H9 (cell line): ENCODE results near the gene IL17RA. TPM values are rescaled to one million over a fixed set of nuclear protein-coding genes. Genes with fewer than 3 reads are reported as not detected.

ENCODE experiments used
- DNase-seq: peaks from one replicate; pipeline ENCODE4 v3.0.0-alpha.2; 2017
- H2AFZ ChIP-seq: one replicate; pipeline ENCODE4 v1.6.1; 2013; ENCODE audit warnings: mild to moderate bottlenecking, low read length, control low read depth, moderate library complexity
- H2AK5ac ChIP-seq: 2 replicates; pipeline ENCODE4 v1.6.1; 2013; ENCODE audit warnings: low read length, control low read depth, mixed read lengths; ENCODE audit not compliant: insufficient read length
- H2BK120ac ChIP-seq: one replicate; pipeline ENCODE4 v1.6.1; 2013; ENCODE audit warnings: low read depth, mild to moderate bottlenecking, low read length, control low read depth, inconsistent platforms; ENCODE audit not compliant: poor library complexity, severe bottlenecking
- H2BK12ac ChIP-seq: 2 replicates; pipeline ENCODE4 v1.6.1; 2013; ENCODE audit warnings: low read length, control low read depth, mixed read lengths, low read depth; ENCODE audit not compliant: insufficient read length
- H2BK15ac ChIP-seq: 2 replicates; pipeline ENCODE4 v1.6.1; 2013; ENCODE audit warnings: low read depth, low read length, control low read depth
- H2BK20ac ChIP-seq: one replicate; pipeline ENCODE4 v1.6.1; 2013; ENCODE audit warnings: low read depth, mild to moderate bottlenecking, low read length, control low read depth, inconsistent platforms; ENCODE audit not compliant: poor library complexity, severe bottlenecking
- H2BK5ac ChIP-seq: 2 replicates; pipeline ENCODE4 v1.6.1; 2013; ENCODE audit warnings: low read length, control low read depth, mixed read lengths; ENCODE audit not compliant: insufficient read length
- H3K14ac ChIP-seq: 2 replicates; pipeline ENCODE4 v1.6.1; 2013; ENCODE audit warnings: low read length, control low read depth; ENCODE audit not compliant: insufficient read depth
- H3K18ac ChIP-seq: 2 replicates; pipeline ENCODE4 v1.6.1; 2013; ENCODE audit warnings: low read depth, mild to moderate bottlenecking, mixed read lengths, low read length, control low read depth; ENCODE audit not compliant: insufficient read length
- H3K23ac ChIP-seq: 2 replicates; pipeline ENCODE4 v1.6.1; 2013; ENCODE audit warnings: low read length, control low read depth, mixed read lengths, low read depth; ENCODE audit not compliant: insufficient read length
- H3K23me2 ChIP-seq: 2 replicates; pipeline ENCODE4 v1.6.1; 2013; ENCODE audit warnings: low read depth, mild to moderate bottlenecking, mixed read lengths, low read length, control low read depth; ENCODE audit not compliant: insufficient read length, poor library complexity, severe bottlenecking
- H3K27ac ChIP-seq: 2 replicates; pipeline ENCODE4 v1.5.1; 2013; ENCODE audit warnings: low read length, control low read depth, mixed read lengths, low read depth; ENCODE audit not compliant: insufficient read length
- H3K27me3 ChIP-seq: 2 replicates; pipeline ENCODE4 v1.6.1; 2013; ENCODE audit warnings: low read length, control low read depth, inconsistent platforms; ENCODE audit not compliant: insufficient read depth
- H3K4ac ChIP-seq: 2 replicates; pipeline ENCODE4 v1.6.1; 2013; ENCODE audit warnings: low read depth, mild to moderate bottlenecking, control low read depth, inconsistent platforms, low read length, moderate library complexity
- H3K4me1 ChIP-seq: 2 replicates; pipeline ENCODE4 v1.6.1; 2013; ENCODE audit warnings: low read length, control low read depth, inconsistent platforms; ENCODE audit not compliant: insufficient read depth
- H3K4me2 ChIP-seq: 2 replicates; pipeline ENCODE4 v1.6.1; 2013; ENCODE audit warnings: low read length, control low read depth, mixed read lengths; ENCODE audit not compliant: insufficient read length, insufficient read depth
- H3K56ac ChIP-seq: 2 replicates; pipeline ENCODE4 v1.6.1; 2013; ENCODE audit warnings: low read depth, mild to moderate bottlenecking, mixed read lengths, low read length, control low read depth; ENCODE audit not compliant: insufficient read length
- H3K79me1 ChIP-seq: 2 replicates; pipeline ENCODE4 v1.6.1; 2013; ENCODE audit warnings: low read depth, mild to moderate bottlenecking, moderate library complexity, low read length, control low read depth, inconsistent platforms; ENCODE audit not compliant: insufficient read depth, poor library complexity, severe bottlenecking
- H3K79me2 ChIP-seq: 2 replicates; pipeline ENCODE4 v1.6.1; 2013; ENCODE audit warnings: low read length, control low read depth, inconsistent platforms; ENCODE audit not compliant: insufficient read depth
- H3K9ac ChIP-seq: 2 replicates; pipeline ENCODE4 v1.6.1; 2013; ENCODE audit warnings: low read length, control low read depth, mixed read lengths; ENCODE audit not compliant: insufficient read length; ENCODE audit errors: extremely low read depth
- H3K9me3 ChIP-seq: one replicate; pipeline ENCODE4 v1.6.1; 2013; ENCODE audit warnings: low read depth, low read length, inconsistent platforms; ENCODE audit not compliant: control insufficient read depth
- H3T11ph ChIP-seq: one replicate; pipeline ENCODE4 v1.6.1; 2013; ENCODE audit warnings: mild to moderate bottlenecking, low read length, control low read depth, inconsistent platforms
- H4K20me1 ChIP-seq: one replicate; pipeline ENCODE4 v1.6.1; 2013; ENCODE audit not compliant: control insufficient read depth, insufficient read length, insufficient read depth
- H4K5ac ChIP-seq: 2 replicates; pipeline ENCODE4 v1.6.1; 2013; ENCODE audit warnings: low read depth, mild to moderate bottlenecking, mixed read lengths, low read length, control low read depth; ENCODE audit not compliant: insufficient read length
- H4K8ac ChIP-seq: replicated peaks from 2 replicates; pipeline ENCODE4 v1.6.1; 2013; ENCODE audit warnings: low read length, control low read depth, mixed read lengths, low read depth; ENCODE audit not compliant: insufficient read length
- H4K91ac ChIP-seq: 2 replicates; pipeline ENCODE4 v1.6.1; 2013; ENCODE audit warnings: low read depth, mild to moderate bottlenecking, moderate library complexity, mixed read lengths, low read length, control low read depth; ENCODE audit not compliant: insufficient read length
- H3K27ac Mint-ChIP-seq, 3 experiments: 2 replicates in 2 of 3; 3 replicates in 1 of 3; pipeline ENCODE4 v1.8.0; 2020 to 2021; ENCODE audit warnings: mixed read lengths in 3 of 3, mild to moderate bottlenecking in 1 of 3, moderate library complexity in 1 of 3
- H3K27me3 Mint-ChIP-seq: 2 replicates; pipeline ENCODE4 v1.8.0; 2021; ENCODE audit warnings: low read depth, mild to moderate bottlenecking, moderate library complexity, mixed read lengths
- H3K36me3 Mint-ChIP-seq, 3 experiments: 2 replicates in 2 of 3; 3 replicates in 1 of 3; pipeline ENCODE4 v1.8.0; 2020 to 2021; ENCODE audit warnings: low read depth in 3 of 3, mixed read lengths in 3 of 3; ENCODE audit not compliant: insufficient read depth in 1 of 3
- H3K4me1 Mint-ChIP-seq, 2 experiments: 2 replicates each; pipeline ENCODE4 v1.8.0; 2020; ENCODE audit warnings: mixed read lengths in 2 of 2
- H3K4me3 Mint-ChIP-seq, 2 experiments: 2 replicates in 1 of 2; 3 replicates in 1 of 2; pipeline ENCODE4 v1.8.0; 2020 to 2021; ENCODE audit warnings: mild to moderate bottlenecking in 2 of 2, mixed read lengths in 2 of 2, moderate library complexity in 1 of 2
- H3K9me3 Mint-ChIP-seq, 2 experiments: 2 replicates in 1 of 2; 3 replicates in 1 of 2; pipeline ENCODE4 v1.8.0; 2020; ENCODE audit warnings: mild to moderate bottlenecking in 2 of 2, mixed read lengths in 2 of 2, moderate library complexity in 1 of 2
- CTCF ChIP-seq: fragments of 200-600 bp; sonication (generic); conservative IDR thresholded peaks from 3 replicates; pipeline ENCODE4 v1.8.0; 2021; ENCODE audit warnings: antibody characterized with exemption, mild to moderate bottlenecking
- WGBS: extraction: QIAGEN DNeasy Blood & Tissue Kit; methylation state at CpG from one replicate; pipeline ENCODE4 v1.1.7; 2013; ENCODE audit warnings: missing lambda C conversion rate, low lambda C conversion rate, mixed read lengths; ENCODE audit not compliant: insufficient read length; ENCODE audit errors: extremely low coverage; 5-methylcytosine and 5-hydroxymethylcytosine counted together
- total RNA-seq: library from RNA; stranded (reverse); gene quantifications from 2 replicates; pipeline ENCODE4 v1.2.1, GENCODE V29; 2021

The IL17RA gene
- total RNA-seq, 1 experiment from 2014 or later = 12.4 TPM

GRCh38 chr22:17083811-17084441 lies 874 bp upstream of the IL17RA start:
- Histone ChIP-seq H3K4me1 (no peaks in the 10 kb centered on the region; the same call in 1 of the 2 replicates), H2AK5ac (no peak overlapping the region), H3K9me3 (no peaks in the 10 kb centered on the region), H2BK120ac (no peak overlapping the region), H3K79me2 (no peaks in the 10 kb centered on the region), H2AFZ (no peak overlapping the region), H4K91ac (no peak overlapping the region), H3K18ac (no peak overlapping the region), H4K8ac (no peak overlapping the region), H2BK20ac (no peak overlapping the region), H3K4me2 (peak overlapping the region; percentile 45), H3K4ac (no peak overlapping the region), H3K27me3 (peaks cover 3% of the 10 kb centered on the region; the same call in 1 of the 2 replicates), H2BK12ac (no peak overlapping the region), H3K23me2 (peaks cover 9% of the 10 kb centered on the region), H3K14ac (no peak overlapping the region), H2BK15ac (no peak overlapping the region), H3K23ac (no peak overlapping the region), H2BK5ac (no peak overlapping the region), H3K27ac (no peak overlapping the region), H3K9ac (no peak overlapping the region), H3T11ph (no peak overlapping the region), H3K56ac (no peak overlapping the region), H4K20me1 (no peaks in the 10 kb centered on the region), H3K79me1 (no peaks in the 10 kb centered on the region), H4K5ac (no peak overlapping the region)
- TF ChIP-seq CTCF = no peak
- Mint-ChIP-seq H3K27me3 (peaks cover 38% of the 10 kb centered on the region), H3K27ac (no peak overlapping the region; a peak in 1 of 7 replicates), H3K36me3 (no peaks in the 10 kb centered on the region; a peak in 2 of 7 replicates), H3K9me3 (no peaks in the 10 kb centered on the region; a peak in 1 of 5 replicates), H3K4me3 (peak overlapping the region; percentile 71 to 87), H3K4me1 (peaks cover 26 to 28% of the 10 kb centered on the region in 2 experiments)
- no peak for DNase-seq
- no CpG with 5 or more reads among the region's 33 CpGs for WGBS
